H9 (cell line): Measurements from ENCODE around the gene SH3TC1. TPM values are rescaled to one million over a fixed set of nuclear protein-coding genes. Genes with fewer than 3 reads are reported as not detected.

Experiments
- DNase-seq: peaks from one replicate; pipeline ENCODE4 v3.0.0-alpha.2; 2017
- H2AFZ ChIP-seq: one replicate; pipeline ENCODE4 v1.6.1; 2013; ENCODE audit warnings: mild to moderate bottlenecking, low read length, control low read depth, moderate library complexity
- H2AK5ac ChIP-seq: 2 replicates; pipeline ENCODE4 v1.6.1; 2013; ENCODE audit warnings: low read length, control low read depth, mixed read lengths; ENCODE audit not compliant: insufficient read length
- H2BK120ac ChIP-seq: one replicate; pipeline ENCODE4 v1.6.1; 2013; ENCODE audit warnings: low read depth, mild to moderate bottlenecking, low read length, control low read depth, inconsistent platforms; ENCODE audit not compliant: poor library complexity, severe bottlenecking
- H2BK12ac ChIP-seq: 2 replicates; pipeline ENCODE4 v1.6.1; 2013; ENCODE audit warnings: low read length, control low read depth, mixed read lengths, low read depth; ENCODE audit not compliant: insufficient read length
- H2BK15ac ChIP-seq: 2 replicates; pipeline ENCODE4 v1.6.1; 2013; ENCODE audit warnings: low read depth, low read length, control low read depth
- H2BK20ac ChIP-seq: one replicate; pipeline ENCODE4 v1.6.1; 2013; ENCODE audit warnings: low read depth, mild to moderate bottlenecking, low read length, control low read depth, inconsistent platforms; ENCODE audit not compliant: poor library complexity, severe bottlenecking
- H2BK5ac ChIP-seq: 2 replicates; pipeline ENCODE4 v1.6.1; 2013; ENCODE audit warnings: low read length, control low read depth, mixed read lengths; ENCODE audit not compliant: insufficient read length
- H3K14ac ChIP-seq: 2 replicates; pipeline ENCODE4 v1.6.1; 2013; ENCODE audit warnings: low read length, control low read depth; ENCODE audit not compliant: insufficient read depth
- H3K18ac ChIP-seq: 2 replicates; pipeline ENCODE4 v1.6.1; 2013; ENCODE audit warnings: low read depth, mild to moderate bottlenecking, mixed read lengths, low read length, control low read depth; ENCODE audit not compliant: insufficient read length
- H3K23ac ChIP-seq: 2 replicates; pipeline ENCODE4 v1.6.1; 2013; ENCODE audit warnings: low read length, control low read depth, mixed read lengths, low read depth; ENCODE audit not compliant: insufficient read length
- H3K23me2 ChIP-seq: 2 replicates; pipeline ENCODE4 v1.6.1; 2013; ENCODE audit warnings: low read depth, mild to moderate bottlenecking, mixed read lengths, low read length, control low read depth; ENCODE audit not compliant: insufficient read length, poor library complexity, severe bottlenecking
- H3K27ac ChIP-seq: 2 replicates; pipeline ENCODE4 v1.5.1; 2013; ENCODE audit warnings: low read length, control low read depth, mixed read lengths, low read depth; ENCODE audit not compliant: insufficient read length
- H3K27me3 ChIP-seq: 2 replicates; pipeline ENCODE4 v1.6.1; 2013; ENCODE audit warnings: low read length, control low read depth, inconsistent platforms; ENCODE audit not compliant: insufficient read depth
- H3K4ac ChIP-seq: 2 replicates; pipeline ENCODE4 v1.6.1; 2013; ENCODE audit warnings: low read depth, mild to moderate bottlenecking, control low read depth, inconsistent platforms, low read length, moderate library complexity
- H3K4me1 ChIP-seq: 2 replicates; pipeline ENCODE4 v1.6.1; 2013; ENCODE audit warnings: low read length, control low read depth, inconsistent platforms; ENCODE audit not compliant: insufficient read depth
- H3K4me2 ChIP-seq: 2 replicates; pipeline ENCODE4 v1.6.1; 2013; ENCODE audit warnings: low read length, control low read depth, mixed read lengths; ENCODE audit not compliant: insufficient read length, insufficient read depth
- H3K56ac ChIP-seq: 2 replicates; pipeline ENCODE4 v1.6.1; 2013; ENCODE audit warnings: low read depth, mild to moderate bottlenecking, mixed read lengths, low read length, control low read depth; ENCODE audit not compliant: insufficient read length
- H3K79me1 ChIP-seq: 2 replicates; pipeline ENCODE4 v1.6.1; 2013; ENCODE audit warnings: low read depth, mild to moderate bottlenecking, moderate library complexity, low read length, control low read depth, inconsistent platforms; ENCODE audit not compliant: insufficient read depth, poor library complexity, severe bottlenecking
- H3K79me2 ChIP-seq: 2 replicates; pipeline ENCODE4 v1.6.1; 2013; ENCODE audit warnings: low read length, control low read depth, inconsistent platforms; ENCODE audit not compliant: insufficient read depth
- H3K9ac ChIP-seq: 2 replicates; pipeline ENCODE4 v1.6.1; 2013; ENCODE audit warnings: low read length, control low read depth, mixed read lengths; ENCODE audit not compliant: insufficient read length; ENCODE audit errors: extremely low read depth
- H3K9me3 ChIP-seq: one replicate; pipeline ENCODE4 v1.6.1; 2013; ENCODE audit warnings: low read depth, low read length, inconsistent platforms; ENCODE audit not compliant: control insufficient read depth
- H3T11ph ChIP-seq: one replicate; pipeline ENCODE4 v1.6.1; 2013; ENCODE audit warnings: mild to moderate bottlenecking, low read length, control low read depth, inconsistent platforms
- H4K20me1 ChIP-seq: one replicate; pipeline ENCODE4 v1.6.1; 2013; ENCODE audit not compliant: control insufficient read depth, insufficient read length, insufficient read depth
- H4K5ac ChIP-seq: 2 replicates; pipeline ENCODE4 v1.6.1; 2013; ENCODE audit warnings: low read depth, mild to moderate bottlenecking, mixed read lengths, low read length, control low read depth; ENCODE audit not compliant: insufficient read length
- H4K8ac ChIP-seq: replicated peaks from 2 replicates; pipeline ENCODE4 v1.6.1; 2013; ENCODE audit warnings: low read length, control low read depth, mixed read lengths, low read depth; ENCODE audit not compliant: insufficient read length
- H4K91ac ChIP-seq: 2 replicates; pipeline ENCODE4 v1.6.1; 2013; ENCODE audit warnings: low read depth, mild to moderate bottlenecking, moderate library complexity, mixed read lengths, low read length, control low read depth; ENCODE audit not compliant: insufficient read length
- H3K27ac Mint-ChIP-seq, 3 experiments: 2 replicates in 2 of 3; 3 replicates in 1 of 3; pipeline ENCODE4 v1.8.0; 2020 to 2021; ENCODE audit warnings: mixed read lengths in 3 of 3, mild to moderate bottlenecking in 1 of 3, moderate library complexity in 1 of 3
- H3K27me3 Mint-ChIP-seq: 2 replicates; pipeline ENCODE4 v1.8.0; 2021; ENCODE audit warnings: low read depth, mild to moderate bottlenecking, moderate library complexity, mixed read lengths
- H3K36me3 Mint-ChIP-seq, 3 experiments: 2 replicates in 2 of 3; 3 replicates in 1 of 3; pipeline ENCODE4 v1.8.0; 2020 to 2021; ENCODE audit warnings: low read depth in 3 of 3, mixed read lengths in 3 of 3; ENCODE audit not compliant: insufficient read depth in 1 of 3
- H3K4me1 Mint-ChIP-seq, 2 experiments: 2 replicates each; pipeline ENCODE4 v1.8.0; 2020; ENCODE audit warnings: mixed read lengths in 2 of 2
- H3K4me3 Mint-ChIP-seq, 2 experiments: 2 replicates in 1 of 2; 3 replicates in 1 of 2; pipeline ENCODE4 v1.8.0; 2020 to 2021; ENCODE audit warnings: mild to moderate bottlenecking in 2 of 2, mixed read lengths in 2 of 2, moderate library complexity in 1 of 2
- H3K9me3 Mint-ChIP-seq, 2 experiments: 2 replicates in 1 of 2; 3 replicates in 1 of 2; pipeline ENCODE4 v1.8.0; 2020; ENCODE audit warnings: mild to moderate bottlenecking in 2 of 2, mixed read lengths in 2 of 2, moderate library complexity in 1 of 2
- WGBS: extraction: QIAGEN DNeasy Blood & Tissue Kit; methylation state at CpG from one replicate; pipeline ENCODE4 v1.1.7; 2013; ENCODE audit warnings: missing lambda C conversion rate, low lambda C conversion rate, mixed read lengths; ENCODE audit not compliant: insufficient read length; ENCODE audit errors: extremely low coverage; 5-methylcytosine and 5-hydroxymethylcytosine counted together
- total RNA-seq: library from RNA; stranded (reverse); gene quantifications from 2 replicates; pipeline ENCODE4 v1.2.1, GENCODE V29; 2021
- TF ChIP-seq, protein P1 (sequence below): fragments of 200-600 bp; sonication (generic); conservative IDR thresholded peaks from 3 replicates; pipeline ENCODE4 v1.8.0; 2021; ENCODE audit warnings: antibody characterized with exemption, mild to moderate bottlenecking

SH3TC1 gene
- total RNA-seq, 1 experiment from 2014 or later = 0.74 TPM

GRCh38 chr4:8283631-8284121, 84.6 kb downstream of the SH3TC1 start:
- Histone ChIP-seq H4K91ac (no peak overlapping the region), H4K20me1 (peaks cover 3% of the 10 kb centered on the region), H3K4ac (no peak overlapping the region), H3K79me2 (no peaks in the 10 kb centered on the region), H2BK5ac (no peak overlapping the region), H3K27ac (no peak overlapping the region), H3K18ac (no peak overlapping the region), H2BK12ac (no peak overlapping the region), H3K9me3 (no peaks in the 10 kb centered on the region), H2BK15ac (no peak overlapping the region), H4K5ac (no peak overlapping the region), H2AK5ac (no peak overlapping the region), H3K14ac (no peak overlapping the region), H3K23ac (no peak overlapping the region), H3K27me3 (no peaks in the 10 kb centered on the region), H3K4me2 (no peak overlapping the region), H3K23me2 (no peaks in the 10 kb centered on the region), H3K79me1 (no peaks in the 10 kb centered on the region), H2BK20ac (no peak overlapping the region), H2BK120ac (no peak overlapping the region), H2AFZ (no peak overlapping the region), H3K9ac (no peak overlapping the region), H3K4me1 (no peaks in the 10 kb centered on the region), H4K8ac (no peak overlapping the region), H3K56ac (no peak overlapping the region), H3T11ph (no peak overlapping the region)
- no peaks in the 10 kb centered on the region for H3K9me3 Mint-ChIP-seq
- WGBS = no CpG with 5 or more reads among the region's 20 CpGs
- H3K27ac Mint-ChIP-seq = no peak overlapping the region; a peak in 1 of 7 replicates
- peaks cover 1% of the 10 kb centered on the region; the same call in 1 of the 2 replicates for H3K27me3 Mint-ChIP-seq
- H3K4me1 Mint-ChIP-seq = no peaks in the 10 kb centered on the region
- TF ChIP-seq, protein P1, sequence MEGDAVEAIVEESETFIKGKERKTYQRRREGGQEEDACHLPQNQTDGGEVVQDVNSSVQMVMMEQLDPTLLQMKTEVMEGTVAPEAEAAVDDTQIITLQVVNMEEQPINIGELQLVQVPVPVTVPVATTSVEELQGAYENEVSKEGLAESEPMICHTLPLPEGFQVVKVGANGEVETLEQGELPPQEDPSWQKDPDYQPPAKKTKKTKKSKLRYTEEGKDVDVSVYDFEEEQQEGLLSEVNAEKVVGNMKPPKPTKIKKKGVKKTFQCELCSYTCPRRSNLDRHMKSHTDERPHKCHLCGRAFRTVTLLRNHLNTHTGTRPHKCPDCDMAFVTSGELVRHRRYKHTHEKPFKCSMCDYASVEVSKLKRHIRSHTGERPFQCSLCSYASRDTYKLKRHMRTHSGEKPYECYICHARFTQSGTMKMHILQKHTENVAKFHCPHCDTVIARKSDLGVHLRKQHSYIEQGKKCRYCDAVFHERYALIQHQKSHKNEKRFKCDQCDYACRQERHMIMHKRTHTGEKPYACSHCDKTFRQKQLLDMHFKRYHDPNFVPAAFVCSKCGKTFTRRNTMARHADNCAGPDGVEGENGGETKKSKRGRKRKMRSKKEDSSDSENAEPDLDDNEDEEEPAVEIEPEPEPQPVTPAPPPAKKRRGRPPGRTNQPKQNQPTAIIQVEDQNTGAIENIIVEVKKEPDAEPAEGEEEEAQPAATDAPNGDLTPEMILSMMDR = peak; percentile 24; the same call in 2 of the 3 replicates
- peak; percentile 52 for DNase-seq
- no peaks in the 10 kb centered on the region; a peak in 1 of 7 replicates for H3K36me3 Mint-ChIP-seq
- no peak overlapping the region for H3K4me3 Mint-ChIP-seq
